Raji (cell line): ENCODE data around the gene UBA5.

ENCODE experiments used
- POLR2A ChIP-seq: IDR thresholded peaks from 2 replicates; pipeline ENCODE4 v1.6.1; 2011; ENCODE audit warnings: low read depth, low read length, control low read depth; ENCODE audit not compliant: insufficient read depth

UBA5 gene

DNA sequence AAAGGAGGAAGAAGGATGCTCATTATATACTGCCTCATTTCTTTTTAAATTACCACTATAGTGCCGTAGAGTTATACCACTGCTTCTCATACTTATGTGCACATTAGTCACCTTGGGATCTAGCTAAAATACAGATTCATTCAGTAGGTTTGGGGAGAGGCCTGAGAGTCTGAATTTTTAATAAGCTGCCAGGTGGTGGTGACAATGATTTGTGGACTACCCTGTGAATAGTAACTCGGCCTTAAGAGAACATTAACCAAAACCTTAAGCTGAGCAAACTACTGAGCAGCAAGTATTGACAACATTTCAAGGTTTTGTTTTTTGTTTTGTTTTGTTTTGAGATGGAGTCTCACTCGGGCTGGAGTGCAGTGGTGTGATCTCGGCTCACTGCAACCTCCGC is 19.8 kb downstream of the UBA5 start:
- TF ChIP-seq POLR2A, result no peak

DNA sequence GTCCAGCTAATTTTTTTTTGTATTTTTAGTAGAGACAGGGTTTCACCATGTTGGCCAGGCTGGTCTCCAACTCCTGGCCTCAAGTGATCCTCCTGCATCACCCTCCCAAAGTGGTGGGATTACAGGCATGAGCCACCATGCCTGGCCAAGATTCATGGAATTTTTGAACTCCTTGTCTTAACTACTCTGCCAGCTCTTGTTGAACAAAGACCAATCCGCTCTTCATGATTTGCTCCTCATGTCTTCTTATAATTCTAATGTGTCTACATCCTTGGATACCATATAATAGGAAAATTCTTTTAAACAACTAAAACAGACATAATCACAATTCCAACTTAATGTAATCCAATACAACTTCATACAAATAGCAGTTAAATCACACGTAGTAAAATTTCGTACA is 21.3 kb downstream of the UBA5 start:
- no peak for TF ChIP-seq POLR2A

DNA sequence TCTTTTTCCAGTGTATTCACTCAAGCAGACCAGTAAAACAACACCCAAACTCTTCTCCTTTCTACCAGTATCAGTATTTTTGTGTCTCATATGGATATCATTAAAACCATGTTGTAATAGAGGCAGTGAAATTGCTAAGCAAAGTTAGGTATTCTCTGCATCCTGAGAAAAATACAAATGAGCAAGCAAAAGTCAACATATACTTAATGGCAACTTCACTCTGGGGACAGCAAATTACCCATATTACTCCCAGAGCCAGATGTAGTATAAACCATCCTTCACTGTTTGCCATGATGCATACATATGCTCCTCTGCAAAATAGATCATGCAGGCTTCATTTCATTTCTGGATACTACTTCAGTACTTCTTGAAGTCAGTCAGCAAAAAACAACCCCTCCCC is 22.1 kb downstream of the UBA5 start:
- TF ChIP-seq POLR2A, result no peak

DNA sequence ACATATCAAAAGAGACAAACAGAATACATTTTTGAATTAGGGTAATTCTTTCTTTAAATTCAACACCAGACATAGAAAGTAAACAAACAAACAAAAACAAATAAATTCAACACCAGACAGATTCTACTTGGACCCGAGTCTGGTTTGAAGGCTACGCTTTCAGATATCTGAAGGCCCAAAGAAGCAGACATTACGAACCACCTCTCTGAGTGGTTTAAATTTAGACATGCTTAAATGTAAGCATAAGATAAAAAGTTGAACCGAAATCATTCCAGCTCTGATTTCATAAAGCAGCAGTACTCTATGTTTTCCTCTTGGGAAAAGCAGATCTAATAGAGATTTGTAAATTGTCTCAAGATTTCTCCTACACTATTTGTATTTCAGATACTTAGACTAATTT is 29.9 kb downstream of the UBA5 start:
- no peak for TF ChIP-seq POLR2A

DNA sequence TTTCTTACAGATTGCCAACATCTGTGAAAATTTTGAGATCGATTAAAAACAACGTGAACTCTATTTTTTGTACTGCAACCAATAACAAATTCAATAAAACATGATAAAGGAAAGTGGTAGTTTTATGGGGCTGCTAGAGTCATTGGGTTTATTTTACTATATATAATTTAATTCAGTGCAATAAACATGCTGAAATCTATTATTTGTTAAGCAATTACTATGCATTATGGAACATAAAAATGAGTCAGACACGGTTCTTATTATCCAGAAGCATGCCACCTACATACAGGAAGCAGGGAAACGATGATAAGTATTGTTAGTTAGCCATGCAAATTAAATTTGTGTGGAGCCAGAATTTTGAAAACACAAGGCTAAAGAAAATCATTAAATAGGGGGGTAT is 34.9 kb downstream of the UBA5 start:
- no peak for TF ChIP-seq POLR2A

DNA sequence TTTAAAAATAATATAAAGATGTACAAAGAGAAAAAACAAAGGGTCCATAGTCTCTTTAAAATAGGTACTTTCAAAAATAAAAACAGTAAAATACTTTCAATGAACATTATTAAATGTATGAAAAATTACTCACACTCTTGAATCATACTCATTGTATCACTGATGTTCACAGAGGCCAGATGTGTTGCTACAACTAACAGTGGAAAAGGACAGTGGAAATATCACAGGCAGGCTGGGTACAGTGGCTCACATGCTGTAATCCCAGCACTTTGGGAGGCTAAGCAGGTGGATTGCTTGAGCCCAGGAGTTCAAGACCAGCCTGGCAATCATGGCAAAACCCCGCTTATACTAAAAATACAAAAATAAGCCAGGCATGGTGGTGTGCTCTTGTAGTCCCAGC is 35.3 kb downstream of the UBA5 start:
- TF ChIP-seq POLR2A, result no peak

DNA sequence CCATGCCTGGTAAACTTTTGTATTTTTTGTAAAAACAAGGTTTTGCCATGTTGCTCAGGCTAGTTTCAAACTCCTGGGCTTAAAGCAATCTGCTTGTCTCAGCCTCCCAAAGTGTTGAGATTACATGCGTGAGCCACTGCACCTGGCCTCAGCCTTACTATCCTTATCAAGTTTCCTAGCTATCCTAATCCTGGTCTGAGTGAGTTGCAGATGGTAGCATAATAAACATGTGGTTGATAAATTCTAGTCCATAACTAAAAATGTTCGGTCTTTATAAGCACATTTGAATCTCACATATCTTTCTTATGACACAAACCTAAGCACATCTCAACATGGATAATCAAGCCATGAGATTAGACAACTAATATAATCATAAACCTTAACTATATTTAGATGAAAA is 43.6 kb downstream of the UBA5 start:
- TF ChIP-seq POLR2A, result no peak

DNA sequence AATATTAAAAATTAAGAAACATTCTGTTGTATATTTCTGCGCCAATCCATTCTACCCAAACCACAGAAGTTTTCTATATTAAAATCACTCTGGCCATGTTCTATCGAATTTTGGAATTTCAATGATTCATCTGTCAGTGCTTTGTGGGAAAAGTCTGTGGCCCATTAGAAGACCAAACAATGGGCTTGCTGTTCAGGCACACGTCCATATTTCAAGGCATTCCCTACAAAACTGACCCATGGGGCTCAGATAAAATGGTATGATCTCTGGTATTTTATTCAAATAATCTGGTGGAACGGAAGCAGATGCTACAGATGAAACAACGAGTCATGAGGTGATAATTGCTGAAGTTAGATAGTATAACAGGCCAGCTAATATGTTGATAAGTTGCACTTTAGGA is 49.6 kb downstream of the UBA5 start:
- TF ChIP-seq POLR2A, result no peak

DNA sequence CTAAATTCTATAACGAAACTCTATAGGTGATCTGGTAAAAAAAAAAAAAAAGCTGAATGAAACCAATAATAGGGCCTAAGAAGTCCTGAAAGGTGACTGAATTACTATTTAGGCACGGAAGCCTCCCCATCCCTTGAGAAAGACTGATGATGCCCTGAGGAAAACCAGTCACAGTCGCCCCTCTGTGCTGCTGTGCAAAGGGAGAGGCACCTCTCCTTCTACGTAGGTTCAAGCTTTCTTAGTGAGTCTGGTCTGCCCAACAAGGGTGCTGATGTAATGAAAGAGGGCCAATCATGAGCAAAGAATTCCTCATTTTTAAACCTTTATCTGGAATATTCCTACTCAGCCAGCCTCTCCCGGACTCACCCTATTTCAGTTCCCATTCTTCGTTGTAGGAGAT is 50.2 kb downstream of the UBA5 start:
- TF ChIP-seq POLR2A, result no peak

DNA sequence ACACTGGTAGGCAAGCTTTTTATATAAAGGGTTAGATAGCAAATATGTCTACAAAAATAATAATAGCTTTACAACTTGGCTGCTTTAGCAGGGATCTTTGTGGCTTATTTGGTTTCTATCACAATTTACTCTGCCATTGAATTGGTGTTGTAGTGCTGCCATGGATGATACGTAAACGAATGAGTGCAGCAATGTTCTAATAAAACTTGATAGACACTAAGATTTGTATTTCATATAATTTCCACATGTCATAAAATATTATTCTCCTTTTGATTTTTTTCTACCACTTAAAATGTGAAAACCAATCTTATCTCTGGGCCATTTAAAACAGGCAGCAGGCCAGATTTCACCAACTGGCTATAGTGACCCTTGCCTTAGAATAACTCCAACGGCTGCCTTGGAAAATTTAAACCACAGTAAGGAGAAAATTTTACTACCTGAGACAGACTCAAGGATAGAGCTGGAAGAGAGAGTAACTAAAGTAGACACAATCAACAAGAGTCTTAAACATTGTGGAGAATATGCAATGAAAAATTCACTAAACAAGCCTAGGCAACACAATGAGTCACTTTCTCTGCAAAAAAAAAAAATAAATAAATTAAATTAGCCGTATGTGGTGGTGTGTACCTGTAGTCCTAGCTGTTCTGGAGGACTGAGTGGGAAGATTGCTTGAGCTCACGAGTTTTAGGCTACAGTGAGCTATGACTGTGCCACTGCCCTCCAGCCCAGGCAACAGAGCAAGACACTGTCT is 54.0 kb downstream of the UBA5 start:
- TF ChIP-seq POLR2A, result no peak

DNA sequence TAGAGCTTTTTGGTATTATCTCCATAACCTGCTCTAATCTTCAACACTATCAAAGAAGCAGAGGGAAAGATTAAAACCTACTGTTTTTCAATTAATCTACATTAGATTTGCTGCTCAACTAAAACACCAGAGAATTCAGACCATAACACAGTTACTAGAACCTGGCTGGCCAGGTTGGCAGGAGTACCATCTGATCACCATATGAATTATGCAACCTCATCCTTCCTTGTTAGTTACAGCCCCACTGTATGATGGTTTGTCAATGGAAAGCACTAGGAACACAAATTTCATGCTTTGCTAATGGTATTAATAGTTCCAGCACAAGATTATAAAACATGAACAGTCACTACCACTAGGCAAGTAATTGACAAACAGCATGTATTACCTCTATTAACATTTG is 56.2 kb downstream of the UBA5 start:
- TF ChIP-seq POLR2A, result no peak

DNA sequence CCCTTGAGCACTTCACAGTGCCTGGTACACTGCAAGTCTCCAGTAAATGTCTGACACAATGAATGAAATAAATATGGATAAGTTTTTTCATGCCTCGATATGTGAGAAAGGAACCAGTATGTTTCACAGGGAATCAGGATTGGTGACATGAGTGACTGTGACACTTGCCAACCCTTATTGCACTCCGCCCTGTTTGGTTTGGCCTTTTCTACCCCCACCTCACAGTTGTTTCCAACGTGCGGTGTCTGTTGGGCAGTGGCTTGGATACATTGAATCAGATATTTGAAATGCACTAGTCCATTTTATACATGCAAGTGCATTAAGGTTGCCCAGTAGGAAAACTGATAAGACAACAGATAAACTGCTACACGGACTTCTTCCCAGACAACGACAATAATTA is 60.1 kb downstream of the UBA5 start:
- no peak for TF ChIP-seq POLR2A

DNA sequence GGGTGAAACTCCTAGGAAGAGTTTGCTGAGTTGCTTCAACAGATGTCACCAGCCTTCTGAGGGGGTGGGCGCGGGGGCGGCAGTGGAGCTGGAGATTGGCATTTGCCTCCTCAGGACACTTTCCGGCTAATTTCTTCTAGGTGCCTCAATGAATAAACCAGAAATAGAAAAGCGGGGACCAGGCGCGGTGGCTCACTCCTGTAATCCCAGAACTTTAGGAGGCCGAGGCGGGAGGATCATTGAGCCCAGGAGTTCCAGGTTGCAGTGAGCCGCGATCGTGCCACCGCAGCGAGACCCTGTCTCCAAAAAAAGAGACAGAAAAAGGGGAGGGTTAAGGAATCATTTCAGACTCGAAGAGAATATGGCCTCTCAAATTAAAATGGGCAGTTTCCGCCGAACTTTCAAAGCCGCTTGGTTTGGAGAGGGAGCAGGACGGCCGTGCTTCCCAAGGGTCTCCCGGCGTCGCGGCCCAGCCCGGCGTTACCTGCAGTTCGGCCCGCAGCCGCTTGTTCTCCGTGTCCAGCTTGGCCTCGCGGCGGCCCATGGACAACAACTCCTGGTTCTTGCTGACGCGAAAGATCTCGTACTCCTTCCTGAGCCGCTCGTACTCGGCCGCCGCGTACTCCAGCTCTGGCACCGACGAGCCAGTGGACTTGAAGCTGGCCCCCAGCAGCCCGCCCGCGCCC is 61.5 kb downstream of the UBA5 start:
- TF ChIP-seq POLR2A, result no peak

DNA sequence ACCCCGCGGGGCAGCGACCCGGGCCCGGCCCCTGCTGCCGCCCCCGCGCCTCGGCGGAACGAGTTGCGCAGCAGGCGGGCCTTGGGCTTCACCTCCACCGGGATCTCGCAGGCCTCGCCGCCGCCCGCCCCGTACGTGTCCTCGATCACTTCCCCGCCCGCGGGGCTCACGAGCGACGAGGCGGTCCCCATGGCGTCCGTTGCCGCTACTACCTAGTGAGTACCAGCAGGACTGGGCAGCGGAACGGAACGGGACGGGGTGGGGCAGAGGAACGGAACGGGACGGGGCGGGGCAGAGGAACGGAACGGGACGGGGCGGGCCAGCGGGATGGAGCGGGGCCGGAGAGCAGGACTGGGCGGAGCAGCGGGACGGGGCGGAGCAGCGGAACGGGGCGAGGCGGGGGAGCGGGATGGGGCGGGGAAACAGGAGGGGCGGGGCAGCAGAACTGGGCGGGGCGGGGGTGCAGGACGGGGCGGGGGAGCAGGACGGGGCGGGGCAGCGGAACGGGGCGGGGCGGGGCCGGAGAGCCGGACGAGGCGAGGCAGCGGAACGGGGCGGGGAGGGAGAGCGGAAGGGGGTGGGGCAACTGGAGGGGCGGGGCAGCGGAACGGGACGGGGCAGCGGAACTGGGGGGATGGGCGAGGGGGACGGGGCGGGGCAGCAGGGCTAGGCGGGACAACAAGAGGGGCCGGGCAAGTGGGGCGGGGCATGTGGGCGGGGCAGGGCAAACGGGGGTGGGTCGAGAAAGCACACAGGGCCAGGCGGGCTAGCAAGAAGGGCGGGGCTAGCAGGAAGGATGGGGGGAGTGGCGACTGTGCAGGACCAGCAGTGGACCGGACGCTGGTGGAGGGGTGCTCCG is 62.3 kb downstream of the UBA5 start, which contains the start of gene NPHP3:
Gene NPHP3, minus strand, starts transcription at position 245 of the 859 bp plus-strand sequence. Its CDS starts 54 bp downstream, at position 191.
- TF ChIP-seq POLR2A, result peak; percentile 71
